Thoracic aorta (tissue), 2 donors: ENCODE data around the gene NPR1. TPM values are rescaled to one million over a fixed set of nuclear protein-coding genes. Genes with fewer than 3 reads are reported as not detected.

Experiments used
- ATAC-seq: fragments of 150-250 bp; one replicate; pipeline ENCODE4 v1.8.0; 2017; ENCODE audit warnings: low read depth; ENCODE audit not compliant: insufficient number of reproducible peaks, low FRiP score
- DNase-seq: peaks from one replicate; pipeline ENCODE4 v3.0.0-alpha.2; 2020; ENCODE audit warnings: low spot score
- H3K27ac ChIP-seq, 2 donors: fragments of 200-600 bp; sonication (generic); 1 replicate in 1 of 2; 2 replicates in 1 of 2; pipeline ENCODE4 v1.5.1; 2016; ENCODE audit warnings: mild to moderate bottlenecking in 2 of 2, moderate library complexity in 2 of 2
- H3K27me3 ChIP-seq: fragments of 200-600 bp; sonication (generic); replicated peaks from 2 replicates; pipeline ENCODE4 v1.6.0; 2016; ENCODE audit warnings: mild to moderate bottlenecking; ENCODE audit not compliant: insufficient read depth
- H3K36me3 ChIP-seq: fragments of 200-600 bp; sonication (generic); one replicate; pipeline ENCODE4 v1.5.1; 2016
- H3K4me1 ChIP-seq, 2 donors: fragments of 200-600 bp; sonication (generic); 1 replicate in 1 of 2; 2 replicates in 1 of 2; pipeline versions ENCODE4 v1.5.1 to v1.6.0; 2016; ENCODE audit warnings: low read depth in 2 of 2, mild to moderate bottlenecking in 1 of 2; ENCODE audit not compliant: control insufficient read depth in 1 of 2
- H3K4me3 ChIP-seq: fragments of 200-600 bp; sonication (generic); 2 replicates; pipeline ENCODE4 v1.5.1; 2016; ENCODE audit warnings: mild to moderate bottlenecking
- H3K9me3 ChIP-seq: fragments of 200-600 bp; sonication (generic); 2 replicates; pipeline ENCODE4 v1.5.1; 2016
- CTCF ChIP-seq: fragments of 200-600 bp; sonication (generic); IDR thresholded peaks from one replicate; pipeline ENCODE4 v1.5.1; 2019; ENCODE audit warnings: antibody characterized with exemption
- total RNA-seq, 2 donors: library from RNA; depleted of rRNA; stranded (reverse); fragments of >200 nt; gene quantifications; one replicate each; pipeline versions ENCODE4 v1.1.0 to v1.2.3, GENCODE V29; 2016

Gene NPR1
- total RNA-seq, 2 donors from 2014 or later, result 279 to 293 TPM

- DNase-seq, result no peak
- H3K4me3 ChIP-seq, result no peak overlapping the region
- peak; percentile 89 for ATAC-seq
- TF ChIP-seq CTCF, result no peak
- H3K27ac ChIP-seq, result peak overlapping the region; percentile 78 to 80
- peaks cover 15 to 41% of the 10 kb centered on the region in 2 donors for H3K4me1 ChIP-seq
- no peaks in the 10 kb centered on the region for H3K27me3 ChIP-seq
- H3K36me3 ChIP-seq, result peaks cover 28% of the 10 kb centered on the region
- H3K9me3 ChIP-seq, result no peaks in the 10 kb centered on the region
Observed at GRCh38 chr1:153742411-153743142, 64.1 kb downstream of the NPR1 start.

Other genes starting within 250 kb of the NPR1 start
- gene S100A7, start 218.0 kb upstream of the NPR1 start, total RNA-seq, result not detected
- gene S100A6, start 142.7 kb upstream of the NPR1 start, total RNA-seq, result 100 to 1,000 TPM; 367 to 608 TPM
- not detected for gene S100A5, start 137.8 kb upstream of the NPR1 start, total RNA-seq
- 1,000 to 10,000 TPM in 1 of 2 donors, 100 to 1,000 TPM in 1; 514 to 1,429 TPM for gene S100A4, start 132.9 kb upstream of the NPR1 start, total RNA-seq
- gene S100A3, start 129.4 kb upstream of the NPR1 start, total RNA-seq, result 10 to 100 TPM in 1 of 2 donors, 1 to 10 TPM in 1; 3.1 to 25.0 TPM
- gene S100A2, start 112.8 kb upstream of the NPR1 start, total RNA-seq, result 1 to 10 TPM; 1.1 to 2.9 TPM
- gene S100A16, start 65.6 kb upstream of the NPR1 start, total RNA-seq, result 10 to 100 TPM; 81.1 to 82.3 TPM
- 1 to 10 TPM; 4.2 to 4.9 TPM for gene S100A14, start 62.4 kb upstream of the NPR1 start, total RNA-seq
- gene S100A13, start 51.2 kb upstream of the NPR1 start, total RNA-seq, result 10 to 100 TPM; 64.2 to 82.9 TPM
- gene S100A1, start 50.3 kb upstream of the NPR1 start, total RNA-seq, result not detected
- gene CHTOP, start 44.6 kb upstream of the NPR1 start, total RNA-seq, result 10 to 100 TPM; 39.0 to 78.0 TPM
- gene SNAPIN, start 20.0 kb upstream of the NPR1 start, total RNA-seq, result 10 to 100 TPM; 37.9 to 41.6 TPM
- gene ILF2, start 7.7 kb upstream of the NPR1 start, total RNA-seq, result 10 to 100 TPM; 75.7 to 81.8 TPM
- 10 to 100 TPM; 63.8 to 68.8 TPM for gene INTS3, start 49.4 kb downstream of the NPR1 start, total RNA-seq
- 100 to 1,000 TPM in 1 of 2 donors, 10 to 100 TPM in 1; 71.7 to 116 TPM for gene SLC27A3, start 96.7 kb downstream of the NPR1 start, total RNA-seq
- 10 to 100 TPM; 22.7 to 31.5 TPM for gene GATAD2B, start 244.3 kb downstream of the NPR1 start, total RNA-seq